ENCODE data around the gene KDM5B.
"Not testable (repeated sequence)": the region's sequence is repeated elsewhere in the genome, so short reads cannot be mapped to it uniquely, and the experiment has no call there.

Gene KDM5B

DNA sequence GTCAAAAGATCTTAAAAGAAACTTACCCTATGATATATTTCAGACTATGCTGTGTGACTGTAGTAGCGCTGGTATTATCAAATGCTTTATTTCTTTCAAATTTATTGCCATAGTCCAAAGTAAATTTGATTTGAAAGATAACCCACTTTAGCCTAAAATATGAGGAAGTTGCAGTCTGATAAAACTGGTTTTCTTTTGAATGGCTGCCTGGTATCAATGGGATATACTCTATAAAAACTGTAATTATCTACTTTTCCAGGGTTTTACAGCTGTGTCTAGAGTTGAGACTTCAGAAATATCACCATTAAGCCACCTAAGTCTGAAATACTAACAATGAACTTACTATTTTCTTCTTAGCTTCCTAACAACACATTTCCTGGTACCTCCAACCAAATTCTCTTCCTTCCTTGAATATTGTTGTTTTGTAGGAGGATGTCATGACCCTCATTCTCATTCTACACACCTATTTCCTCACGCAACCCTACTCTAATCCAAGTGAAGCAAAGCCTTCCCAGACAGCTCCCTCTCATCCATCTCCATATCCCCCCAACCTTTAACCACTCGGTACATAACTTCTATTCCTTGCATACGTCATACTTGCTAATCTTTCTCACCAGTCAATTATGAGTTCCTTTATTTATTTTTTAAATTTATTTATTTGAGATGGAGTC lies 17.0 kb downstream of the KDM5B start:
- DNase-seq: no peak

DNA sequence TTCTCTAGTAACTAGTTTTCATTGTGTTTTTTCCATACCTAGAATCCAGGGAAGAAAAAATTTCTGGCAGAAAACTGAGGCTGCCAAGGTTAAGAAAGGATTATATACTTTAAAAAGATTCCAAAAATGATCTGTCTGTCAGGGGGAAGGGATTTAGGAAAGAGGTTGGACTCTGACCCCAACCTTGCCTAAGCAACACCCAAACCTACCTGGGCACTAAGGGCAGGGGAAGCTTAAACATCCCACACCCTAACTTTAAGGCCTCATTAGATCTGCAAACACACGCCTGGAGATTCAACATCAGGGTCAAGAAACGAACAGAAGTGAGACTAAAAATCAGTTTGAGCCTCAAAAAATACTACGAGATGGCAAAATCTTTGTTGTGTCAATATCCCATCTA lies 19.4 kb downstream of the KDM5B start:
- no peak for DNase-seq

DNA sequence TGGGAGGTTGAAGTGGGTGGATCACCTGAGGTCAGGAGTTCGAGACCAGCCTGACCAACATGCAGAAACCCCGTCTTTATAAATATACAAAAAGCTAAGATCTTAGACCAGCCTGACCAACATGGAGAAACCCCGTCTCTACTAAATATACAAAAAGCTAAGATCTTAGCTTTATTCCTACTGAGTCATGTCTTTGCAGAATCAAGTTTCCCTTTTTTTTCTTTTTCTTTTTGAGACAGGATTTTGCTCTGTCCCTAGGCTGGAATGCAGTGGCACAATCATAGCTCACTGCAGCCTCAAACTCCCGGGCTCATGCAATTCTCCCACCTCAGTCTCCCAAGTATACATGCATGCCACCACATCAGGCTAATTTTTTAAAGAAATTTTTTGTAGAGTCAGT lies 21.4 kb downstream of the KDM5B start:
- no peak for DNase-seq

DNA sequence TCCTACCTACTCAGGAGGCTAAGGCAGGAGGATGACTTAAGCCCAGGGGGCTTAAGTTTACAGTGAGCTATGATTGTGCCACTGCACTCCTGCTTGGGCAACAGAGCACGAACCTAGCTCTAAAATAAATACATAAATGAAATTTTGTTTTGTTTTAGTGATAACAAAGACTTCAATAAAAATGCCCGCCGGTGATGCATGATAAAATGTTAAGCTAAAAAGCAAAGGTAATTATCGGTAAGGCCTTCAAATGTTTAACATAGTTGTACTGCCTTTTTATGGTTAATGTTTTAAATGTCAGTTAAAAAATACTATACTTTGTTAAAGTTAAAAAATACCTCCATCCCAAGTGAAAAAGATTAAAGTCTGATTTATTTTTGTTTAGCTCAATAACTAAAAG lies 27.0 kb downstream of the KDM5B start:
- DNase-seq: no peak

DNA sequence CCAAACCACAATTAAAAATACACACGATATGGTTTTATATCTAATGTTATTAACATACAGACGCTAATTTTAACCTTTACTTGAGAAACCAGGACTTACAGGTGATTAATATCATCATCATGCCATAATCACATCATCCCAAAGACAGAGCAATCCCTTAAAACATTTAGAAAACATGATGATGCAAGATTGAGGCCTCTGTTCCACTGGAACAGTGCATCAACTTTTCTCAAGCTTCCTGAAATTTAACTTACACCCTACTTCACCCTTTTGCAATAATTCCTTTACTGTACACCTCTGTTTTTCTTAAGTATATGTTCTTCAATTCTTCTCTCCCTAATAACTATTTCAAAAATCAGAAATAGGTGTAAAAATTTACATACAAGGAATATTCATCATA lies 38.1 kb downstream of the KDM5B start:
- no peak for DNase-seq

DNA sequence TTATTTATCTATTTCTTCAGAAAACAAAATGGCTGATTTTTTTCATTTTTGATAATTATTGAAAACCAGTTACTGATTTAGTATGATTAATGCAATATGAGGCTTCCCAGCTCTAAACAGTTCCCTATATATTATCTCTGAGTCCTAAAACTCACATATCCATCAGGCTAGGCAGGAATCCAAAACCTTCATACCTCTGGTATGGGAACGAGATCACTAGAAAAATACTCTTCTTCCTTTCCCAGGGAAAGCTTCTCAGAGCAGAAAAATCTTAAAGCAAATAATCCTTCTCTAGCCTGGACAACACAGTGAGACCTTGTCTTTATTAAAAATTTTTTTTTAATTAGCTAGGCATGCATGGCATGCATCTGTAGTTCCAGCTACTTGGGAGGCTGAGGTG lies 42.5 kb downstream of the KDM5B start:
- no peak for DNase-seq

DNA sequence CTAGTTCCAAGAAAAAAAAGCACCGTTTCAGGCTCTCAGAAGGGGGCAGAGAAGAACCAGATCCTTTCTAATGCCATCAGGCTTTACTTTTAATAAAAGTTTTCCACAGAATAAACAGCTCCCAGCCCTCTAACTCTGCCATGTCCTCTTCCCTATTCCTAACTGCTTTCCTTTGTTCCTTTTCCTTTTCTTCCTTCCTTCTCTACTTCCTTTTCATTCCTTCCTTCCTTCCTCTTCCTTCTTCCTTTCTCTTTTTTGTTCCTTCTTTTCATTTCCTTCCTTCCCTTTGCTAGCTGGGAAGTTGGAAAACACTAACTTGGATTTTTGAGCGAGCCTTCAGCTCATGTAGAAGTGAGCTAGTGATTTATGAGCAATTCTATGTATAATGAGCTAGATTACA lies 46.2 kb downstream of the KDM5B start:
- DNase-seq: no peak

DNA sequence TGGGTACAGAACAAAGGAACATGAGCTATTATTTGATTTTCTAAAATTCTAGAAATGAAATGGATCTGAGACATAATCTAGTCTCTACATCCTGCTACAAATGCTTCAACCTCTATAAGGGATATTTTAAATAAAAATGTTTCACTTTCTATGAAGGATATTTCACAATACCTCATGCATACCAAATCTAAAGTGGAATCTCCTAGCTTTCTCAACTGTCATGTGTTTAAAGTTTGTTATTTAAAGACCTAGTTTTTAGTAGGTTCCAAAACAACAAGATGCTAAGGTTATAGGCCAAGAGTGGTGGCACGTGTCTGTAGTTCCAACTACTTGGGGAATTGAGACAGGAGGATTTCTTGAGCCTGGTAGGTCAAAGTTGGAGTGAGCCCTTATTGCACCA lies 47.6 kb downstream of the KDM5B start:
- DNase-seq: no peak

DNA sequence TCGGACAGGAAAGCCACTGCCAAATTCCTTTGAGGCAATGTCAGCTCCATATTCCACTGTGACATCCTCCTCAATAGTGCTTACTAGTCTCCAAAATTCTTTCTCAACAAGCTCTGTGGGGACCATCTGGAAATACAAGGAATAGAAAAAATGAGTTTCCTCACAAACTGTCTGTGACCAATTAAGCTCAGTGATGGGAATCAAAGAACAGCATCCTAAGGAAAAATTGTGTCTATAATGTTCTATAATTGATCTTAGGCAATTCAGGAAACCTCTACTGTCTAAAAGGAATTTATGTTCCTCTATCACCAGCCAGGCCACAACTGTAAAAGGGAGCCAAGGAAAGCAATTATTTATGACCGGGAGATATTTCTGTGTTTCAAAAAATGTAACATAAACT lies 51.8 kb downstream of the KDM5B start:
- no peak for DNase-seq

DNA sequence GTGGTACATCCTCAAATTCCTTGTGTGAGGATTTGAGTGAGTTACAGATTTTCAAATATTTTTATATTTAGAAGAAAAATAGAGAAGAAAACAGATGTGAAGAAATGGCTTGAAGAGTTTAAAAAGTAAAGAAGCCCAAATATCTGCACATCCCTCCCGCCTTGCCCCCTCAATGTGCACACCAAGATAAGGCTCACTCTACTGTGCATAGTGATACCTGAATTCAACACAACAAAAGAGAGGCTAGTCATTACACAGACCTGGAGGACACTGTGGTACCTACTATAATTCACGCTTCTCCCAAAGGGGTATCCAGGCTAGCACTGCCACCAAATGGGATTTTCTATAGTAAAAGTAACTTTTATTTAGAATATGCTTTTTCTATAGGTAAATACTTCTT lies 53.9 kb downstream of the KDM5B start:
- DNase-seq: no peak

DNA sequence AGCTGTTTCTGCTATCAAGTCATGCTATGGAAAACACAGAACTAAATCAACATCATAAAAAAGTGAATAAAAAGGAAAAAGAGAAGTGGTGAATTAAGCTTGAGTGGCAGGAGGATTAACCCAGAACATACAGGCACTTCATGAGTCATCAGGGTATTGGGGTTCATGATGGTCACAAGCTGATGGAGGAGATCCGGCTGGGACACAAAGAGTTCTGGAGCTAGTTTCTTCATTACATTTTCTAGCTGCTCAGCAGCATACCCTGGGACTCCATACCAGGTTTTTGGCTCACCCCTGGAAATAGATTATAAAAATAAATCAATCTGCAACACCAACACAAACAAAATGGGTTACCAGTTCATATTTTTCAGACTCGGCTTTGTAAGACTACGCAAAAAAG lies 55.4 kb downstream of the KDM5B start:
- no peak for DNase-seq

DNA sequence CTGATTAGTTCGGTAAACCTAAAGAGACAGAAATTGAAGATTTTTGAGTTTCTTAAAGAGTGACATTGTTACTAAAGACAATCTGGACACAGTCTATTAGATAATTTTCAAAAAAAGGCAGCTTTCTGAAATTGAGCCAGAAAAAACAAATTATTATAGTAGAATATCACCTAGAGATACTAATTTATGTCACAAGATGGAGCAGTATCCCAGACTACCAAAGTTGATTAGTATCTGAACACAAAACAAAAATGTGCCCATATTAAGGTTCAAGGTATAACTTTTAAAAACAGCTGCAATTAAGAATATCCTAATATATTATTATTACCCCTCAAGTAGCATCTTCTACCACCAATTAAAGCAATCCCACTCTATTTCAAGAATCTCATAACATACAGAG lies 57.5 kb downstream of the KDM5B start:
- no peak for DNase-seq

DNA sequence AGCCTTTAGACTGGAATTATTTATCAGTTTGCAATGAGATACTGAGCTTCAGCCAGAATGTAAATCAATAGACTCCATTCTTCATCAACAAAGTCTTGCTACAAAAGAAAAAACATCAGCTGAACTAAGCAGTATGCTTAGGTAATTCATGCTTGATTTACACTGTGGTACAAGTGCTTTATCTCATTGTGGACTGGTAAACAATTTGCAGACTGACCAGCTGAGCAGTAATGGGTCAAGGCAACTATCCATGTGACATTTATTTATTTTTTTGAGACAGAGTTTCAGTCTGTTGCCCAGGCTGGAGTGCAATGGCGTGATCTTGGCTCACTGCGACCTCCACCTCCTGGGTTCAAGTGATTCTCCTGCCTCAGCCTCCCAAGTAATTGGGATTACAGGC lies 58.2 kb downstream of the KDM5B start:
- DNase-seq: no peak

DNA sequence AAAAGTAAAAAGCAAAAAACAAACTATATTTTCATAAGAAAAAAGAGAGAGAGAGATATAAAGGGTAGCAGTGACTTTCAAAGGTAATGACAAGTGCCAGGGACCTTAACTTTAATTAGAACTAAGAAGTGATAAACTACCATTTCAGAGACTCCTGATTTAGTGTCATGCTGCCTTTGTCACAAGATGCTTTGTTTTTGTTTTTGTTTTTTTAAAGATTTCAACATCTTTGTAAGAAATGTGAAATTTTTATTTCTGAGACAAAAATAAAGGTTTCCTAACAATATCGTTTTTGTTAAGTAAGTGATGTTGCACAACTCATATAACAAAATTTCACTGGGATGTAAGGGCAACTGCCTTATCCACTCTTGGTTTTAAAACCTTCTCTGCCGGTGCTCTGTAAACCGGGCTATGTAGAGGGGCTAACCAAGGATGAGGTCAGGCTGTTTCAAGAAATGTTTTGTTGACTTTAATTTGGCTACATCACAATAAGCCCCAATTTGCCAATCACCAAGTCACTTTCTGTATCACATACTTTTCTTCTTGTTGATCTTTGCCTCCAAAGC lies 62.8 kb downstream of the KDM5B start:
- no peak for DNase-seq

DNA sequence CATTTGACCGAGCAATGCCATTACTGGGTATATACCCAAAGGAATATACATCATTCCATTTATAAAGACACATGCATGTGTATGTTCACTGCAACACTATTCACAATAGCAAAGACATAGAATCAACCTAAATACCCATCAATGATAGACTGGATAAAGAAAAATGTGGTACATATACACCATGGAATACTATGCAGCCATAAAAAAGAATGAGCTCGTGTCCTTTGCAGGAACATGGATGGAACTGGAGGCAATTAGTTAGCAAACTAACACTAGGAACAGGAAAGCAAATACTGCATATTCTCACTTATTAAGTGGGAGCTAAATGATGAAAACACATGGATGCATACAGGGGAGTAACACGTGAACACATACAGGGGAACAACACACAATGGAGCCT lies 63.5 kb downstream of the KDM5B start:
- not testable (repeated sequence) for DNase-seq

DNA sequence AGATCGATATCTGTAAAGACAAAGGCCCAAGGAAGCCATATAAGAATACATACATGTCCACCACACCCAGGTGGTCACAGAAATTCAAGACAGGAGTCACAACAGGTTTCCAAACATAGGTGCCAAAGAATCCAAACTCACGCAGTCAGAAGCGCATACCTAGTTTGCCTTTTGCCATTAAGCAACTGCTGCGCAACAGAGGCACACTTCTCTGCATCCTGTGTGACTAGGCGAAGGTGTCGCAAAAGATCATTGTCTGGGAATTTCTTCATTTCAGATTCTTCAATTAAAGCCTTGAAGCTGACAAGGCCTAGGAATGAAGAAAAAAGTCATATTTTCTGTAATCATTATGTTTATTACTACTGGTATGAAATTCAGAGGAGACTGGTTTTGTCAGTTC lies 65.7 kb downstream of the KDM5B start:
- DNase-seq: no peak

DNA sequence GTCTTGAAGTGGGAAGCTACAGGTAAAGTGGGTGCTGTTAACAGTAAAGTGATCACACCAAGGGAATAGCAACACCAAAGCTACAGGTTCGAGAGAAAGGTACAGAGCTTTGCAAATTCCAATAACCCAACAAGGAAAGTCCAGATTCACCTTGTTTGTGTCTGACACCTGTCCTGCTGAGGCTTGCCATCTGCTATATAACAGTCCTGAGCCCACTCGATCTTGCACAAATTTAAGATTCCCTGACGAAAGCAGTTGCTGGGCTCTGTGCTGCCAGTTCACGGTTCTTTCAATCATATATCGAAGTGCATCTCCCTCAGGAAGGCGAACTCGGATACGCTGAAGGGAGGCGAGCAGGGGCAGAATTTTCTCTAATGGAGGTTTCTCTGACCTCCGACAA lies 75.0 kb downstream of the KDM5B start:
- no peak for DNase-seq

DNA sequence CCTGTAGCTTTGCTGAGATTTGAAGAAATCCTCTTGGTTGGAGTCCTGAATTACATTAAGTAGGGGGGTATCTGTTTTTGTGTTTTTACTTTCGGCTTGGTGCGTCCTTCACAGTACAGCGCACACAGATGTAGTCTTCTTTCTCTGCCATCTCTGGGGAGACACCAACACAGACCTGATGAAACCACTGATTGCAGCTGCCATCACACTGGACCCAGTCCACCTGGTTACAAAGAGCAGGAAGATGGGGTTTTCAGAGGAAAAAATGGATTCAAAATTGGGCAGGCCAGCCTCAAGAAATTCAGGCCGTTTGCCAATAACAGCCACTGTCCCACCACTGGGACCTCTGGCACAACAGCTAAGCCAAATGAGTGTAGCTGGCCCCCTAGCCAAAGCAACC lies 79.3 kb downstream of the KDM5B start:
- DNase-seq: no peak

DNA sequence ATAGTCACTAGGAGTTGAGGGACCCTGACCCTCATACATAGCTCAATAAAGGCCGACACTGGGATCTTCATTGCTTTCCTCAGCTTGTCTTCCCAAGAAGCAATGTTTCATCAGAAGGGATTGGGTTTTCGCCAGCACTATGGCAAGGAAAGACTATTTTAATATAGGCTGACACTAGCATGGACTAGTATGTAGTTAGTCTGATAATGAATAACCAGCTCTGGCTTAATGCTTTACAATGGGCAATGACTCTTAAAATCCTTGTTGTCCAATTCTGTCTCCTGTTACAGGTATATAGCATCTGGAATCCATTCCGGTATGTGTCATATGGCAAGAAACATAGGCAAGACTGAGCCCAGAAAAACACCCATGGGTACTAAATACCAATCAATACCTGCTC lies 82.7 kb downstream of the KDM5B start:
- DNase-seq: no peak

DNA sequence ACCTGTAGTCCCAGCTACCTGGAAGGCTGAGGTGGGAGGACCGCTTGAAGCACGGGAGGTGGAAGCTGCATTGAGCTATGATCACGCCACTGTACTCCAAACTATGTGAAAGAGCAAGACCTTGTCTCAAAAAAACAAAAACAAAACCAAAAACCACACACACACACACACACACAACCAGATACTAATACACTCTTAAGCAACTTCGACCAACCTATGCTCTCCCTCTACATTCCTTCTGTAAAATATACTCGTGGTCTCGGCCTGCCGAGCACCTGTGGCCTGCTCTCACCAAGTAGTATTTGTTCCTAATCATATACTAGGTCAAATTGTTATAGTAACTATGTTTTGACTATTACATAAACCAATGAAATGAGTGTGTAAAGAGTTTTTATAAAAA lies 84.5 kb downstream of the KDM5B start:
- DNase-seq: no peak

DNA sequence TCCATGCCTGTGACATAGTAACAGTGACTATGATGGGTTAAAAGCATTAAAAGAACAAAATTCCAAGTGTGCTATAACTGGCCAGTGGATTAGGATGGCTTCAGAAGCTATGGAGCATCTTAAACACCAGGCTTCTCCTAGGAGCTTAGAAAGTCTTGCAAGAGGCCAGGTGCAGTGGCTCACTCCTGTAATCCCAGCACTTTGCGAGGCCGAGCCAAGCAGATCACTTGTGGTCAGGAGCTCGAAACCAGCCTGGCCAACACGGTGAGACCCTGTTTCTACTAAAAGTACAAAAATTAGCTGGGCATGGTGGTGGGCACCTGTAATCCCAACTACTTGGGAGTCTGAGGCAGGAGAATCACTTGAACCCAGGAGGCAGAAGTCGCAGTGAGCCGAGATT lies 85.2 kb downstream of the KDM5B start:
- not testable (repeated sequence) for DNase-seq

DNA sequence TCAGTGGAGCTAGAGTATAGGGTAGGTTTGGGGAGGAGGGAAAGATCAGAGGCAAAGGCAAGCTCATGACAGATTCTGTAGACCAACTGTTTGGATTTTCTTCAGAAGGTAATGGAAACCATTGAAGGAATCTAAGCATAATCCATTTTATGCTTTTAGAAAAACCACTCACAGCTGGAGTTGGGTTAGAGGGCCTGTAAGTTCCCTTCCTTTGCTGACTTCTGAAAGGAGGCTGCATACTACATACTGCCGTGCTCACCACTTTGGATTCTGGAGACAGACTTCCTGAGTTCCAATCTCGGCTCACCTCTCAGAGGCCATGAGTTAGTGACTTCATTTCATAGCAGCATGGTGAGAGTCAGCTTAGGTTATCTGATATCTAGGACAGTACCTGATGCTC lies 91.6 kb downstream of the KDM5B start:
- no peak for DNase-seq

DNA sequence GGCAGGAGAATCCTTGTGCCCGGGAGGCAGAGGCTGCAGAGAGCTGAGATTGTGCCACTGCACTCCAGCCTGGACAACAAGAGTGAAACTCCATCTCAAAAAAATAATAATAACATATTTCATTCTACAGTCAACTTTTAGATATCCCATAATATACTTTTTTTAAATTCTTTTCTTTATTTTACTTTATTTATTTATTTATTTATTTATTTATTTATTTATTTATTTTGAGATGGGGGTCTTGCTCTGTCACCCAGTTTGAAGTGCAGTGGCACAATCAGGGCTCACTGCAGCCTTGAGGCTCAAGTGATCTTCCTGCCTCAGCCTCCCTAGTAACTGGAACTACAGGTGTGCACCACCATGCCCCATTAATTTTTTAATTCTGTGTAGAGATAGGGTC lies 94.0 kb downstream of the KDM5B start:
- not testable (repeated sequence) for DNase-seq

DNA sequence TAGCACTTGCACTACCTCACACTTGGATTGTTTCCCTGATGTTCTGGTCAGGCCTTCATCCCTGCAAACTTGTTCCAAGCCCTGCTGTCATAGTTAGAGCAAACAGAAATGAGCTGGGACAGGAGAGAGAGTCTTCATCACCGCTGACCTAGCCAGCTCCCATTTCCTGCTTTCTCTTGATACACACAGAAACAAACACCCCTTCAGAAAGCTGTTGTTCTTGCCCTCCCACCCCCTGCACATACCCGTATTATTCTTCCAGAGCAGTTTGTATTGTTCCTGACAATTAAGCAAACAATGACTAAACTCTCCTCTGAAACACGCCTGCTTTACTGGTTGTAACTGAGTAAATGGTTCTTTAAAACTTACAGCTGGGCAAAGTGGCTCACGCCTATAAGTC lies 95.1 kb downstream of the KDM5B start:
- DNase-seq: no peak

DNA sequence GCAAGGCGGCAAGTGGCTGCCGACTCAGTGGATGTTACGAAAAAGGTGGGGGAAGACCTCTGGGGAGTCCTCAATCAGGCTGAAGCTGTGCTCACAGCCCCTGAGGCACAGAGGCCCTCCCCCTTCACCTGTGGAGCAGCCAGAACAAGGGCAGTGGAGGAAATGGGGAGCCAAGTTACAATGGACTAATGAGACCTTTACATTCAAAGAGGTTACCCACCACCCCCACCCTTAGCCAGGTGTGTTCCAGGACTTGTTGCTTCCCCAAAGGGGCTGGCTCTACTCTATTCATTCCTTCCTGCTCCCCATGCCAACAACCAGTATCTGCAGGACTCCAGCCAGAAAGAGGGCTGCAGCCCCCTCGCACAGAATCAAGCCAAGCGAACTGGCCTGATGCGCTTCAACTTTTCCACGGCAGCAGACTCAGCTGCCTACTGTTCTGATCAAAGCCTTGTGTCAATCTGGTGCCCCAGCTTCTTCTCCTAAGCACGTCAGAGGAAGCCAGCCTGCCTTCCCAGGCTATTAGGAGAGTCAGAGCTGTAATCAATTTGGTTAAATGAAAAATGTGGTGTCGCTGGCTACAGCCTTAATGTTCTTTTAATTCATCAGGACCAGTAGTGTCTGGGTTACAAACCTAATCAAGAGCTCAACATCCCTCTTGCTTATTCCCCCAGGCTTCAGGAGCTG lies 96.1 kb downstream of the KDM5B start:
- no peak for DNase-seq

Data from stimulated activated CD4-positive, alpha-beta T cell treated with anti-CD3 and anti-CD28 coated beads, Interleukin-4, amount 100 ng/mL, for 1 hour (primary cell).